Muscle of back (tissue), 11 donors: ENCODE measurements around the gene GNAT3. TPM values are rescaled to one million over a fixed set of nuclear protein-coding genes. Genes with fewer than 3 reads are reported as not detected.

Source experiments
- DNase-seq, 3 donors: peaks; one replicate each; pipeline versions ENCODE4 v3.0.0 to v3.0.0-alpha.2; 2013
- polyA plus RNA-seq, 10 donors: library from polyadenylated mRNA; unstranded; fragments of 120-200 nt; gene quantifications; one replicate each; pipeline ENCODE4 v1.2.1, GENCODE V29; 2013; ENCODE audit not compliant: insufficient read length in 10 of 10

GNAT3 gene
- polyA plus RNA-seq, 10 donors: 0.13 TPM; not detected in 9

DNA sequence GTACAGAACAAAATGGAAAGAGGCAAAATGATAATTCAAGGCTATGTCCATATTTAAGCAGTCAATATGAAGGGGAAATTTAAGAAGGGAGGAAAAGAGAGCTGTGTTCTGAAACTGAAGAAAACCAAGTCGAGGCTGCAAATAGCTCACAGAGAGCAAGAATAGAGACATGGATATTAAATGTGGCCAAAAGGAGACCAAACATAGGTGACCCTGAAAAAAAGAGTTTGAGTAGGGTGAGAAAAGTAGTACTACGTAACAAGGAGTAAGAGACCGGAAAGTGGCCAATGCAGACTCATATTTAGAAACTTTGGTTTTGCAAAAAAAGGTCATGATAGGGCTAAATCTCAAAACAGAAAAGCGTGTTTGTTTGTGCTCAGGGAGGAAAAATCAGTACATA is 84.6 kb downstream of the GNAT3 start:
- DNase-seq: no peak

DNA sequence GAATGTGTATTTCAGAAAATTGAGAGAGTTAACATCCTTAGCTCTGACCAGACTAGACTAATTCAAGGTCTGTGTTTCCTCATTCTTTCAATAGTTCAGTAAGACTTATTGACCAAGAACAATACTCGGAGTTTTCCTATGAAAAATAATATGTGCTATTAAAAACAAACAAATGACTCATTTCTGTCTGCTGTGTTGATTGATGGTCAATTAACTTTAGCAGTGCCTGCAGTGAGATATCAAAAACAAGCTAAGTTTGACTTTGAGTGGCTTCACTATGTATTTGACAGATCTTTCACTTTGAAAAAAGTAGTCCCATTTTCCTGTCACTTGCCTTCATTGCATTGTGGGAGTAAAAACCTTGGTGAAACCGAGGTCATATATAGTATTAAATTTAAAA is 91.0 kb downstream of the GNAT3 start:
- DNase-seq: no peak

DNA sequence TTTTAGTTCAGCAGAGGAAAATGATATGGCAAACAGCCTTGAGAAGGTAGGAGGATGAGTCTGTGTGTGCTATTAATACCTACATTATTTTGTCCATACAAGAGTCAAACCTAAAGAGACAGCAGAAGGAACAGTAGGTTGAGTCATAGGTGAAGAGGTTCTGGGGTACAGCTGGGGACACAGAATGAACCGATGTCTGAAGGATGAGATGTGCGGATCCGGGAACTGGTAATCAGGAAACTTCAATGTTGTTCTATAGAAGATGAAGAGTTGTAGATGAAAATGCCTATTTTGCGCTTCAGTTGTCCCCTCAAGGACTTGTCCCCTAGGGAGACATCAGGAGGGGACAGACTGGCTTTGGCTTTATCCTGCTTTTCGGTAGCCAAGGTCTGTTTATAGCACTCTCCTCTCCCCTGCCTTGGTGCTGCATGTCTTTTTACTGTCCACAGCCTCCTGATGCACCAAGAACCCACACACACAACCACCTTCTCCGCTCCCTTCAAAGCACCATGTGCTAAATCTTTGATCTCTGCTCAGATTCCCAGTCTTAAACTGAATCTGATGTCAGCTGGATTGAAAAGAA is 94.6 kb downstream of the GNAT3 start:
- no peak for DNase-seq

DNA sequence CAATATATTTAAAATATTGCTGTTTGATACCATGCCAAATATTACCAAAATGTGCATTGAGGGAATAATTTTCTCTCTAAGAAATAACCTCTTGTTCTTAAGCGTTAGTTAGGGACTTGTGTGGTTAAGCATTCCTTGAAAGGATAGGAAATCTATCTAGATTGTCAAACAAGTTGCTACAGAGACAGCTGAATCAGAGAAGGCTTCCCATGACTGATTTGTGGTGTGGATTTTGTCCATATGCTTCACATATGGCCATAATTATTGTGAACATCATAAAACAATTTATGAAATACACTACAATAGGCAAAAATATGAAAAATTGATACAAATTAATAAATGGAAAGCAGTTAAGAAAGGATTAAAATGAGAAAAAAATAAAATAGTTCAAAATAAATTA is 96.3 kb downstream of the GNAT3 start:
- no peak for DNase-seq

DNA sequence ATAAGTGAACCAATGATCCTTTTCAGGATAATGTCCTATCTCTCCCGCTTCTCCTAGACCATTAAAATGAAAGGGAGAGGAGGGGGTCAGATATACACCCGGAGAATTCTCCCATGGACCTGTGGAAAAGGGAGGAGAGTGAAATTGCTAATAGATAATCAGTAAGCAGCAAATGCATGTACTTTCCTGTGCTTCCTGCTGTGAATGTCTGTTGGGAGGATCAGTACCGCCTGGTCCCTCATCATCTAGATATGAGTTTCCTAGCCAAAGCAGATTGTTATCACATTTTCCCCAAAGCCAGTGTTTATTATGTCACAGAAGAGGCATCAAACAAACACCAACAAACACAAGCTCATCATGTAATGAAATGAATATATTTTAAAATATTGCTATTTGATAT is 96.8 kb downstream of the GNAT3 start:
- DNase-seq: no peak

DNA sequence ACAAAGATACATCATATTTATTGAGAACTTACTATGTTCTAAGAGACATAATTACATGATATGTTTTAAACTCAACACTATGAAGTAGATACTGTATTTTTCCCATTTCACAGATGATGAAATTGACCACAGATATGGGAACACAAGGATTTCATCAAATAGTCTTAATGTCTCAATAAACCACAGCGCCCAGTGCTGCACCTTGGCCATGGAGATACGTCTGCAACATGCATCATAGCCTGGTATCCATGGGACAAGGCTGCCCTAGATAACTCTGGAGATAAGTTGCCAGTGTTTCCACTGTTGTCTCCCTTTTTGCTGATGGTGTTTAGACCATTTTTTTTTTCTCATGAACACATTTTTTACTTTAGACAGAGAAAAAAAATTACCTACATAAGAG is 97.5 kb downstream of the GNAT3 start:
- DNase-seq: no peak

DNA sequence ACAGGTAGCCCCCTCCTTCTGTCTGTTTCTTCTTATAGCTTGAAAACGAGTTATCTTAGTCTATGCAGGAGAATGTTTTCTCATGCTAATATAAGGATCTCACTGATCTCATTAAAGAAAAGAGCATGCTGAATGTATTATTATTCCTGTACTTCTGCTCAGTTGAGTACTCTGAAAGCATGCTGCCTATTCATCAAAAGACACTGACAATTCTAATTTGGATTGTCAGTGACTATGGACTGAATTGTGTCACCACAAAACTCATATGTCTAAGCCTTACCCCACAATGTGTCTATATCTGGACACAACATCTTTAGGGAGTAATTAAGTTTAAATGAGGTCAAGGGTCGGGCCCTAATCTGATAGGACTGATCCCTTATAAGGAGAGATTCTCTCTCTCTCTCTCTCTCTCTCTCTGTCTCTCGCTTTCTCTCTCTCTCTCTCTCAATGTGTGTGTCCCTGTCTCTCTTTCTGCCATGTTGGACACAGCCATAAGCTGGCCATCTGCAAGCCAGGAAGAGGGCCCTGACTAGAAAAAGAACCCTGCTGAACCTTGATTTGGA is 98.4 kb downstream of the GNAT3 start:
- DNase-seq: no peak

DNA sequence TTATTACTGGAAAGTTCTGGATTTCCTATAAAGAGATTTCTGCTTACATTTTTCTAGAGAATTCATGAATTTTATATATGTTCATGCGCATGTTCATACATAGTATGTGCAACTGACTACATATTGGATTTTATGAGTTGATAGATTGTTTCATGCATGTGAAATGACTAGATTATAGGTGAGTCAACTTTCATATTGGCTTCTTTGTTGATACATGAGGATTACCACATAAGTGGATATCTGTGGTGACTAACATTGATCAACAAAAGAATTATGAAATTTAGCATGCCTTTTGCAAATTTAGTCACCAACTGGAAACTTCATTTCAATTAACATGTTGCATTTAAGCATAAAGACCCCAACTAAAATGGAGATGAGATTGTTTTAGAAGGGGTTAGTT is 99.0 kb downstream of the GNAT3 start:
- no peak for DNase-seq

DNA sequence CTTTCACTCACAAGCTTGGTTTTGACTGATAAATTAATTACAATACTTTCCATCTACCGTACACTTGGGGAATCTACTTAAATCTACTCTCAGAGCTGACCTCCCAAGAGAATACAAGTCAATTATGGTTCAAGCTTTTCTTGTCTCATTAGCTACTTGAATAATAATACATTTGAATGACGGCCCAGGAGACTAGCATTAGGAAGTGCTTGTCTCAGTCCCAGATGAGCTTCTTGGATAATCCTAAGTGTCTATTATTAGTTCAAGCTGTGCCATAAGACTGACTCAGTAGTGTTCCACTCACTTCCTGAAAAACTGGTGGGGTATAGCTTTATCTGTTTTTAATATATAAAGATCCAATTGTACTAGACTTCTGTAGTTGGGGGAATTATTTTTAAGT is 100.2 kb downstream of the GNAT3 start:
- no peak for DNase-seq

DNA sequence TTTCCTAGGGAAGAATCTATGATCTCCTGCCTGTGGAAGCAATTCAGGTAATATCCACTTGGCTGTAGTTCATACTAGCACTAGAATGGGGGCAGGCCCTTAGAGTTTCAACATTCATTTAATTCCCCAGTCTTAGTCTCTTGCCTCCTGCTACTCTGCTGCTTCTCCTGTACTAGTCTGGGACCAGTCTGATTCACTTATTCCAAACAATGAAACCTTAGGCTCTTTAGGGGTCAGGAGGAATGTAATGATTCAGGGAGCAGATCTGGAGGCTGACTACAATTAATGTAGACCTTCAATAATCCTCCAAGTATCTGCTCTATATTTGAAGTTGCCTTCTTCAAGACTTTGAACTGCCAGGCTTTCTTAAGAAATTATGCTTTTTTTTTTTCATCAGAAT is 101.8 kb downstream of the GNAT3 start:
- no peak for DNase-seq

Other genes starting within 250 kb of the GNAT3 start
- gene CD36, start 126.6 kb upstream of the GNAT3 start, polyA plus RNA-seq: 100 to 1,000 TPM; 167 to 439 (median 306) TPM